Measurements from ENCODE around the gene MYO10.

DNA sequence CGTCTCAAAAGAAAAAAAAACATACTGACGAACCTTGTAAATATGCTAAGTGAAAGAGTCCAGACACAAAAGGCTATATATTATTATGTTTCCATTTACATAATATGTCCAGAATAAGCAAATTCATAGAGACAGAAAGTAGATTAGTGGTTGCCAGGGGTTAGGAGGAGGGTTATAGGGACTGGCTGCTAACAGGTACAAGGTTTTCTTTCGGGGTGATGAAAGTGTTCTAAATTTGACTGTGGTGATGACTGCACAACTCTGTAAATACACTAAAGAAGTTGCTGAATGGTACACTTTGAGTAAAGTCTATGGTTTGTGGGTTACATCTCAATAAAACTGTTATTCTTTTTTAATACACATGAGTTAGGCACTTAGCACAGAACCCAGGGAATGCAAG is 98.8 kb downstream of the MYO10 start:
- TF ChIP-seq, protein P1, sequence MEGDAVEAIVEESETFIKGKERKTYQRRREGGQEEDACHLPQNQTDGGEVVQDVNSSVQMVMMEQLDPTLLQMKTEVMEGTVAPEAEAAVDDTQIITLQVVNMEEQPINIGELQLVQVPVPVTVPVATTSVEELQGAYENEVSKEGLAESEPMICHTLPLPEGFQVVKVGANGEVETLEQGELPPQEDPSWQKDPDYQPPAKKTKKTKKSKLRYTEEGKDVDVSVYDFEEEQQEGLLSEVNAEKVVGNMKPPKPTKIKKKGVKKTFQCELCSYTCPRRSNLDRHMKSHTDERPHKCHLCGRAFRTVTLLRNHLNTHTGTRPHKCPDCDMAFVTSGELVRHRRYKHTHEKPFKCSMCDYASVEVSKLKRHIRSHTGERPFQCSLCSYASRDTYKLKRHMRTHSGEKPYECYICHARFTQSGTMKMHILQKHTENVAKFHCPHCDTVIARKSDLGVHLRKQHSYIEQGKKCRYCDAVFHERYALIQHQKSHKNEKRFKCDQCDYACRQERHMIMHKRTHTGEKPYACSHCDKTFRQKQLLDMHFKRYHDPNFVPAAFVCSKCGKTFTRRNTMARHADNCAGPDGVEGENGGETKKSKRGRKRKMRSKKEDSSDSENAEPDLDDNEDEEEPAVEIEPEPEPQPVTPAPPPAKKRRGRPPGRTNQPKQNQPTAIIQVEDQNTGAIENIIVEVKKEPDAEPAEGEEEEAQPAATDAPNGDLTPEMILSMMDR (IDR thresholded peaks at IDR 0.05; ENCODE audit: insufficient read depth, low read depth, low read length): no peak
- no peak for TF ChIP-seq EZH2 (IDR thresholded peaks at IDR 0.05; ENCODE audit: insufficient read depth, low read length)
